ENCODE data around the gene SNAI3. TPM values are rescaled to one million over a fixed set of nuclear protein-coding genes. Genes with fewer than 3 reads are reported as not detected.

Gene SNAI3
- total and polyA plus RNA-seq, 2 of the 4 experiments (the other 2 are of a cell fraction): 0.21 TPM; not detected in 1

DNA sequence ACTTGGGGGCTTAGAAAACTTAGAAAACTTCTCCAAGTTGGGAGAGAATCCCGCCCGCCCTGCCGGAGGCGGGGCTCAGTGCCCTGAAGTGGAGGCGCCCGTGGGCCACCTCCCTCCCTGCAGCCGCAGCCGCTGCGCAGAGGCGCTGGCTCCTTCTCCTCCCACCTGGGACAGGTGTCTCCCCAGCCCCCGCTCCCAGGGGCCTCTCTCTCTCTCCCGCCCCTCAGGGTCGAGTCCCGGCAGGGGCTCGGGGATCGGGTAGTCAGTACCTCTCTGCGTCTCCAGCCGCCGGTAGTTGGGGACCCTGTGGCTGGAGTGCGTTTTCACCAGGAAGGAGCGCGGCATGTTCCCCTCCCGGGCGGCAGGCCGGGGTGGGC, 257 bp downstream of the SNAI3 start:
- Histone ChIP-seq H3K9me1 (ENCODE audit: insufficient read depth, low read length) (no peaks in the 10 kb centered on the region), H3K4me1 (ENCODE audit: control insufficient read depth, insufficient read depth, low read length) (peaks cover 7% of the 10 kb centered on the region; the same call in 1 of the 2 replicates), H3K4me3 (ENCODE audit: insufficient read depth, low read depth, low read length) (peak overlapping the region; percentile 43), H2AK9ac (replicated peaks; ENCODE audit: low read depth, low read length, poor library complexity) (no peak overlapping the region), H3K14ac (replicated peaks; ENCODE audit: low read depth, low read length) (no peak overlapping the region), H2BK5ac (ENCODE audit: low read depth, low read length, poor library complexity, severe bottlenecking) (no peak overlapping the region), H3K27ac (ENCODE audit: insufficient read depth, low read length) (no peak overlapping the region), H3K9me3 (ENCODE audit: control insufficient read depth, insufficient read depth, low read length) (no peaks in the 10 kb centered on the region), H2AK5ac (ENCODE audit: low read depth, low read length) (no peak overlapping the region), H3K27me3 (ENCODE audit: control insufficient read depth, insufficient read depth, low read length) (peaks cover 38% of the 10 kb centered on the region), H2AFZ (replicated peaks; ENCODE audit: low read length, poor library complexity) (peak overlapping the region; percentile 86), H3K9ac (ENCODE audit: low read depth, low read length) (no peak overlapping the region), H4K5ac (ENCODE audit: low read depth, low read length) (no peak overlapping the region), H3K4me2 (ENCODE audit: low read depth, low read length) (peak overlapping the region; percentile 58), H3K56ac (ENCODE audit: extremely low read depth, insufficient read depth, low read length) (no peak overlapping the region), H3K36me3 (ENCODE audit: control insufficient read depth, insufficient read depth, low read length) (no peaks in the 10 kb centered on the region), H2BK20ac (ENCODE audit: low read depth, low read length) (no peak overlapping the region), H4K8ac (ENCODE audit: low read depth in 2 of 2, low read length in 2 of 2) (no peak overlapping the region), H2BK120ac (ENCODE audit: low read depth, low read length) (no peak overlapping the region), H4K20me1 (ENCODE audit: insufficient read depth, low read length) (peaks cover 7% of the 10 kb centered on the region; the same call in 1 of the 2 replicates), H2BK15ac (ENCODE audit: low read depth, low read length) (no peak overlapping the region), H3K18ac (ENCODE audit: low read depth, low read length) (no peak overlapping the region), H3K79me1 (ENCODE audit: low read depth in 1 of 2, low read length in 2 of 2) (no peaks in the 10 kb centered on the region), H3K23ac (ENCODE audit: low read depth, low read length) (no peak overlapping the region), H4K91ac (ENCODE audit: insufficient read depth, low read depth, low read length) (no peak overlapping the region), H3K4ac (ENCODE audit: low read depth, low read length) (no peak overlapping the region)
- ChIA-PET CTCF (no interaction called here), POLR2A (ENCODE audit: unreplicated experiment) (no interaction called here)
- in situ Hi-C loops (cut with MboI; ENCODE audit: low sequenced_read_pairs) (no loop called here), intact Hi-C loops (cut with micrococcal nuclease) (loop anchor here (1.0 kb wide), 1 partner anchor 15 kb away; no protein-coding TSS in a partner anchor), dilution Hi-C loops (cut with HindIII; ENCODE audit: low sequenced_read_pairs, unreplicated experiment) (no loop called here)
- no TSS peak for BruUV-seq (replicated peaks)
- DNase-seq (no peak), ATAC-seq (ENCODE audit: low read depth) (peak; percentile 47)
- 0% methylated on average over 2 of the region's 25 CpGs; no CpG with 5 or more reads in 1 of the 2 experiments for WGBS, 2 experiments (ENCODE audit: extremely low coverage in 2 of 2, insufficient read length in 1 of 2)
- TF ChIP-seq CEBPB (IDR thresholded peaks at IDR 0.05; ENCODE audit: low read depth, low read length) (no peak), RCOR1 (IDR thresholded peaks at IDR 0.05; ENCODE audit: insufficient replicate concordance, low read length) (no peak), CHD1 (IDR thresholded peaks at IDR 0.05; ENCODE audit: low read depth, low read length) (no peak), BHLHE40 (IDR thresholded peaks at IDR 0.05; ENCODE audit: low read depth, low read length) (no peak), RFX5 (IDR thresholded peaks at IDR 0.05; ENCODE audit: low read depth, low read length) (no peak), MAFK (IDR thresholded peaks at IDR 0.05; ENCODE audit: low read depth, low read length) (no peak), SMC3 (IDR thresholded peaks at IDR 0.05; ENCODE audit: low read depth, low read length) (no peak), POLR2A (IDR thresholded peaks at IDR 0.05; ENCODE audit: low read depth, low read length) (no peak)
- TF ChIP-seq, protein P1, sequence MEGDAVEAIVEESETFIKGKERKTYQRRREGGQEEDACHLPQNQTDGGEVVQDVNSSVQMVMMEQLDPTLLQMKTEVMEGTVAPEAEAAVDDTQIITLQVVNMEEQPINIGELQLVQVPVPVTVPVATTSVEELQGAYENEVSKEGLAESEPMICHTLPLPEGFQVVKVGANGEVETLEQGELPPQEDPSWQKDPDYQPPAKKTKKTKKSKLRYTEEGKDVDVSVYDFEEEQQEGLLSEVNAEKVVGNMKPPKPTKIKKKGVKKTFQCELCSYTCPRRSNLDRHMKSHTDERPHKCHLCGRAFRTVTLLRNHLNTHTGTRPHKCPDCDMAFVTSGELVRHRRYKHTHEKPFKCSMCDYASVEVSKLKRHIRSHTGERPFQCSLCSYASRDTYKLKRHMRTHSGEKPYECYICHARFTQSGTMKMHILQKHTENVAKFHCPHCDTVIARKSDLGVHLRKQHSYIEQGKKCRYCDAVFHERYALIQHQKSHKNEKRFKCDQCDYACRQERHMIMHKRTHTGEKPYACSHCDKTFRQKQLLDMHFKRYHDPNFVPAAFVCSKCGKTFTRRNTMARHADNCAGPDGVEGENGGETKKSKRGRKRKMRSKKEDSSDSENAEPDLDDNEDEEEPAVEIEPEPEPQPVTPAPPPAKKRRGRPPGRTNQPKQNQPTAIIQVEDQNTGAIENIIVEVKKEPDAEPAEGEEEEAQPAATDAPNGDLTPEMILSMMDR (conservative IDR thresholded peaks at IDR 0.05; ENCODE audit: low read depth, low read length): no peak

All from IMR-90 (cell line).